HEK293 (cell line): Measurements from ENCODE around the gene SELENOM.

ENCODE experiments used
- CTCF ChIA-PET: fragments of 350-600 bp; formaldehyde crosslinking; extraction: SDS; loops from one replicate; lab custom pipeline; 2021; ENCODE audit warnings: antibody characterized with exemption; lab: Yijun Ruan, JAX
- POLR2A ChIA-PET: fragments of 300-600 bp; formaldehyde crosslinking; extraction: SDS; loops from one replicate; lab custom pipeline; 2020; ENCODE audit warnings: antibody characterized with exemption, inconsistent platforms; lab: Yijun Ruan, JAX
- H3K27ac ChIP-seq: fragments of 200-500 bp; sonication (Bioruptor generic); 2 replicates; pipeline ENCODE4 v1.5.1; 2014; ENCODE audit warnings: low read depth, low read length, control low read depth, inconsistent platforms; ENCODE audit errors: extremely low read depth
- H3K36me3 ChIP-seq, 2 experiments: fragments of 200-500 bp in 1 of 2; sonication (Bioruptor generic) in 1 of 2; 1 replicate in 1 of 2; 2 replicates in 1 of 2; pipeline ENCODE4 v1.5.1; 2014 to 2017; ENCODE audit warnings: inconsistent platforms in 2 of 2, low read length in 2 of 2; ENCODE audit not compliant: control insufficient read depth in 2 of 2, insufficient read depth in 1 of 2
- H3K4me1 ChIP-seq: fragments of 200-500 bp; sonication (Bioruptor generic); 2 replicates; pipeline ENCODE4 v1.5.1; 2014; ENCODE audit warnings: mild to moderate bottlenecking, low read length, inconsistent platforms; ENCODE audit not compliant: control insufficient read depth, insufficient read depth
- H3K4me3 ChIP-seq: 2 replicates; pipeline ENCODE4 v1.5.1; 2011; ENCODE audit warnings: low read depth, mild to moderate bottlenecking, control low read depth, low read length, moderate library complexity
- H3K9me3 ChIP-seq: fragments of 200-500 bp; sonication (Bioruptor generic); 2 replicates; pipeline ENCODE4 v1.5.1; 2014; ENCODE audit warnings: low read depth, low read length, inconsistent platforms; ENCODE audit not compliant: control insufficient read depth, insufficient read depth
- EGR2 ChIP-seq: fragments of 450-650 bp; formaldehyde crosslinking; IDR thresholded peaks from 2 replicates; pipeline ENCODE4 v1.5.1; 2016; ENCODE audit warnings: low read depth, missing biosample characterization, missing genetic modification characterization
- GLIS1 ChIP-seq: fragments of 450-650 bp; formaldehyde crosslinking; IDR thresholded peaks from 2 replicates; pipeline ENCODE4 v1.5.1; 2016; ENCODE audit warnings: missing biosample characterization, missing genetic modification characterization
- GLIS2 ChIP-seq: fragments of 450-650 bp; formaldehyde crosslinking; IDR thresholded peaks from 2 replicates; pipeline ENCODE4 v1.5.1; 2016; ENCODE audit warnings: missing biosample characterization, missing genetic modification characterization
- PATZ1 ChIP-seq: fragments of 450-650 bp; formaldehyde crosslinking; IDR thresholded peaks from 2 replicates; pipeline ENCODE4 v1.5.1; 2016; ENCODE audit warnings: missing biosample characterization, missing genetic modification characterization
- PRDM2 ChIP-seq: fragments of 450-650 bp; formaldehyde crosslinking; IDR thresholded peaks from 2 replicates; pipeline ENCODE4 v1.5.1; 2016; ENCODE audit warnings: missing biosample characterization, missing genetic modification characterization, borderline replicate concordance
- ZBTB26 ChIP-seq: fragments of 450-650 bp; formaldehyde crosslinking; optimal IDR thresholded peaks from 2 replicates; pipeline ENCODE3; 2016; ENCODE audit warnings: missing biosample characterization, mild to moderate bottlenecking, missing genetic modification characterization
- ZFHX2 ChIP-seq: fragments of 450-650 bp; formaldehyde crosslinking; conservative IDR thresholded peaks from 2 replicates; pipeline ENCODE4 v1.5.1; 2016; ENCODE audit warnings: missing biosample characterization, missing genetic modification characterization
- ZIC2 ChIP-seq: fragments of 450-650 bp; formaldehyde crosslinking; IDR thresholded peaks from 2 replicates; pipeline ENCODE4 v1.5.1; 2016; ENCODE audit warnings: missing biosample characterization, missing genetic modification characterization
- ZNF16 ChIP-seq: fragments of 450-650 bp; formaldehyde crosslinking; IDR thresholded peaks from 2 replicates; pipeline ENCODE4 v1.5.1; 2016; ENCODE audit warnings: low read depth, missing biosample characterization, missing genetic modification characterization
- ZNF626 ChIP-seq: fragments of 450-650 bp; sonication (Bioruptor Pico); formaldehyde crosslinking; IDR thresholded peaks from 2 replicates; pipeline ENCODE4 v1.5.1; 2018; ENCODE audit warnings: missing biosample characterization, missing genetic modification characterization, inconsistent platforms
- ZNF792 ChIP-seq: fragments of 450-650 bp; formaldehyde crosslinking; IDR thresholded peaks from 2 replicates; pipeline ENCODE4 v1.5.1; 2016; ENCODE audit warnings: missing biosample characterization, missing genetic modification characterization
- TF ChIP-seq, protein P1 (sequence below): fragments of 450-650 bp; IDR thresholded peaks from 2 replicates; pipeline ENCODE4 v1.5.1; 2018; ENCODE audit warnings: missing biosample characterization, missing genetic modification characterization

Gene SELENOM

DNA sequence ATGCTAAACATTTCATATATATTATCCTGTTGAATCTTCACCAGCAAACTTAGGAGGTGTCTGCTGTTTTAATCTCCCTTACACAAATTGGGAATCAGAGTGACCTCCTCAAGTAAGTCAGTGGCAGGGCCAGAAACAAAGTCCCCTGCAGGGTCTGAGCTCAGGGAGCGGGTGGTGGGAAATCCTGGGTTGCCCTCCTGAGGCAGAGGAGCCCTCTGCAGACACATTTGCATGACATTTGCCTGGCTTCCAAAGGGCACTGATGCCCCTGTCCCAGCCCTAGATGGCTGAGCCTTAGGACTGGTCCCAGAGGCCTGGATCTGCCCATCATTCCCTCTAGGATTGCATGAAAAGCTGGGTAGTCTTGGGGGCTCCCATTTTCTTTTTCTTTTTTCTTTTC, 13.3 kb upstream of the SELENOM start (continued):
- no peak for TF ChIP-seq PRDM2 (tag by site-specific recombination)
- TF ChIP-seq ZBTB26 (tag by site-specific recombination), result no peak
- no peak for TF ChIP-seq GLIS2
- TF ChIP-seq ZNF792, result no peak
- TF ChIP-seq ZNF626 (tag by site-specific recombination), result no peak
- TF ChIP-seq ZNF16 (tag by site-specific recombination), result no peak

- no peak overlapping the region for H3K4me3 ChIP-seq
- no peak overlapping the region for H3K27ac ChIP-seq
- H3K4me1 ChIP-seq, result 0 out of 2 replicates have a peak, but pooled peaks cover 2% of the 10 kb centered on the region
- no peaks in the 10 kb centered on the region for H3K36me3 ChIP-seq
- CTCF ChIA-PET, result interaction anchor here (0.8 to 1.3 kb wide), 3 partner anchors 9 to 26 kb away, joined by 3 to 4 read pairs (median 3); partner anchors contain the start of gene SELENOM
- POLR2A ChIA-PET, result interaction anchor here (0.6 to 1.2 kb wide), 2 partner anchors 13 to 485 kb away, joined by 3 to 4 read pairs; partner anchors contain the start of gene SELENOM
- H3K9me3 ChIP-seq, result no peaks in the 10 kb centered on the region
- TF ChIP-seq PATZ1 (tag by site-specific recombination) (no peak), ZFHX2 (tag by site-specific recombination) (peak; percentile 37), EGR2 (0 out of 2 replicates have a peak, but pooled peaks have one; percentile 14), GLIS1 (peak; percentile 77), ZIC2 (tag by site-specific recombination) (0 out of 2 replicates have a peak, but pooled peaks have one; percentile 42)
- TF ChIP-seq, protein P1, sequence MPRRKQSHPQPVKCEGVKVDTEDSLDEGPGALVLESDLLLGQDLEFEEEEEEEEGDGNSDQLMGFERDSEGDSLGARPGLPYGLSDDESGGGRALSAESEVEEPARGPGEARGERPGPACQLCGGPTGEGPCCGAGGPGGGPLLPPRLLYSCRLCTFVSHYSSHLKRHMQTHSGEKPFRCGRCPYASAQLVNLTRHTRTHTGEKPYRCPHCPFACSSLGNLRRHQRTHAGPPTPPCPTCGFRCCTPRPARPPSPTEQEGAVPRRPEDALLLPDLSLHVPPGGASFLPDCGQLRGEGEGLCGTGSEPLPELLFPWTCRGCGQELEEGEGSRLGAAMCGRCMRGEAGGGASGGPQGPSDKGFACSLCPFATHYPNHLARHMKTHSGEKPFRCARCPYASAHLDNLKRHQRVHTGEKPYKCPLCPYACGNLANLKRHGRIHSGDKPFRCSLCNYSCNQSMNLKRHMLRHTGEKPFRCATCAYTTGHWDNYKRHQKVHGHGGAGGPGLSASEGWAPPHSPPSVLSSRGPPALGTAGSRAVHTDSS (tag by site-specific recombination), result peak; percentile 29; the same call in 1 of the 2 replicates
- TF ChIP-seq, all 188 proteins: peak for 5
Measured at GRCh38 chr22:31120230-31120629, 12.9 kb upstream of the SELENOM start.
